ENCODE data around the gene ACP6. TPM values are rescaled to one million over a fixed set of nuclear protein-coding genes. Genes with fewer than 3 reads are reported as not detected.

ACP6 gene
- polyA plus RNA-seq, 3 donors = 2.0 to 4.1 (median 2.1) TPM

DNA sequence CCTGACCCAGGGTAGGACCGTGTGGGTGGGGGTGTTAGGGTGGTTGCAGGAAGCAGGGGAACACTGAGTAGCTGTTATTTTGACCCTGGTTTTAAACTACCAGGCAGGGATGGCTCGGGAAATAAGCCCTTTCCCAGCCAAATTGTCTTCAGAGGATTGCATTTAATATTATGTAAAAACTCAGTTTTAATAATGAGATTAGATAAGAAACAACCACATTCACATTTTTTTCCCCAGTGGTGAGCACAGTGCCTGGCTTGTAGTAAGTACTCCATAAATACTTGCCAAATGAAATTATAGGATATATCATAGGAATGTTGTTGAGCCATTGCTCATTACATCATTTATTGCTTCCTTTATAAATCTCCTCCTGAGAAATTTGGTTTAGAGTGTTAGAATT is 3.1 kb upstream of the ACP6 start:
- peaks cover 11 to 16% of the 10 kb centered on the region in 2 donors for H3K4me1 ChIP-seq (ENCODE audit: control insufficient read depth in 1 of 2, insufficient read depth in 2 of 2, low read length in 2 of 2)
- DNase-seq = no peak
- no peak overlapping the region for H3K9ac ChIP-seq (ENCODE audit: insufficient read depth, low read length, poor library complexity, severe bottlenecking)
- H3K4me3 Mint-ChIP-seq = no peak overlapping the region
- TF ChIP-seq, protein P1, sequence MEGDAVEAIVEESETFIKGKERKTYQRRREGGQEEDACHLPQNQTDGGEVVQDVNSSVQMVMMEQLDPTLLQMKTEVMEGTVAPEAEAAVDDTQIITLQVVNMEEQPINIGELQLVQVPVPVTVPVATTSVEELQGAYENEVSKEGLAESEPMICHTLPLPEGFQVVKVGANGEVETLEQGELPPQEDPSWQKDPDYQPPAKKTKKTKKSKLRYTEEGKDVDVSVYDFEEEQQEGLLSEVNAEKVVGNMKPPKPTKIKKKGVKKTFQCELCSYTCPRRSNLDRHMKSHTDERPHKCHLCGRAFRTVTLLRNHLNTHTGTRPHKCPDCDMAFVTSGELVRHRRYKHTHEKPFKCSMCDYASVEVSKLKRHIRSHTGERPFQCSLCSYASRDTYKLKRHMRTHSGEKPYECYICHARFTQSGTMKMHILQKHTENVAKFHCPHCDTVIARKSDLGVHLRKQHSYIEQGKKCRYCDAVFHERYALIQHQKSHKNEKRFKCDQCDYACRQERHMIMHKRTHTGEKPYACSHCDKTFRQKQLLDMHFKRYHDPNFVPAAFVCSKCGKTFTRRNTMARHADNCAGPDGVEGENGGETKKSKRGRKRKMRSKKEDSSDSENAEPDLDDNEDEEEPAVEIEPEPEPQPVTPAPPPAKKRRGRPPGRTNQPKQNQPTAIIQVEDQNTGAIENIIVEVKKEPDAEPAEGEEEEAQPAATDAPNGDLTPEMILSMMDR (IDR thresholded peaks at IDR 0.05) = no peak
- H3K9me3 Mint-ChIP-seq = peaks cover 2 to 20% (median 10%) of the 10 kb centered on the region in 7 donors
- H3K27me3 ChIP-seq (ENCODE audit: control insufficient read depth in 2 of 2, insufficient read depth in 2 of 2, low read length in 2 of 2) = no peaks in the 10 kb centered on the region
- no peaks in the 10 kb centered on the region for H3K79me2 ChIP-seq (ENCODE audit: insufficient read depth, low read length)
- H3K36me3 Mint-ChIP-seq = no peaks in the 10 kb centered on the region
- no peak overlapping the region for H3K4me2 ChIP-seq (replicated peaks; ENCODE audit: extremely low read depth, low read length, poor library complexity, severe bottlenecking)
- no peak overlapping the region for H3K27ac ChIP-seq (ENCODE audit: low read depth in 1 of 2, low read length in 2 of 2)
- no peaks in the 10 kb centered on the region for H3K36me3 ChIP-seq (replicated peaks in 1 of 2; ENCODE audit: control insufficient read depth in 1 of 2, insufficient read depth in 2 of 2, low read length in 2 of 2)
- no peaks in the 10 kb centered on the region for H4K20me1 ChIP-seq (ENCODE audit: insufficient read depth, low read length)
- H3K4me1 Mint-ChIP-seq = peaks cover 14% of the 10 kb centered on the region
- H3K27me3 Mint-ChIP-seq (ENCODE audit: low read depth in 3 of 3) = peaks cover 0 to 6% (median 6%) of the 10 kb centered on the region in 3 donors
- no CpG with 5 or more reads among the region's 2 CpGs for WGBS (ENCODE audit: insufficient coverage)
- no peak overlapping the region for H3K27ac Mint-ChIP-seq
- intact Hi-C loops (cut with micrococcal nuclease) = no loop called here
- no peak overlapping the region for H3K4me3 ChIP-seq (replicated peaks in 1 of 3; ENCODE audit: low read depth in 2 of 3, low read length in 3 of 3)
- H2AFZ ChIP-seq (ENCODE audit: insufficient read depth, low read depth, low read length, poor library complexity, severe bottlenecking) = no peak overlapping the region
- peaks cover 9 to 10% of the 10 kb centered on the region in 2 donors for H3K9me3 ChIP-seq (replicated peaks in 1 of 2; ENCODE audit: control insufficient read depth in 1 of 2, insufficient read depth in 1 of 2, low read length in 2 of 2)

DNA sequence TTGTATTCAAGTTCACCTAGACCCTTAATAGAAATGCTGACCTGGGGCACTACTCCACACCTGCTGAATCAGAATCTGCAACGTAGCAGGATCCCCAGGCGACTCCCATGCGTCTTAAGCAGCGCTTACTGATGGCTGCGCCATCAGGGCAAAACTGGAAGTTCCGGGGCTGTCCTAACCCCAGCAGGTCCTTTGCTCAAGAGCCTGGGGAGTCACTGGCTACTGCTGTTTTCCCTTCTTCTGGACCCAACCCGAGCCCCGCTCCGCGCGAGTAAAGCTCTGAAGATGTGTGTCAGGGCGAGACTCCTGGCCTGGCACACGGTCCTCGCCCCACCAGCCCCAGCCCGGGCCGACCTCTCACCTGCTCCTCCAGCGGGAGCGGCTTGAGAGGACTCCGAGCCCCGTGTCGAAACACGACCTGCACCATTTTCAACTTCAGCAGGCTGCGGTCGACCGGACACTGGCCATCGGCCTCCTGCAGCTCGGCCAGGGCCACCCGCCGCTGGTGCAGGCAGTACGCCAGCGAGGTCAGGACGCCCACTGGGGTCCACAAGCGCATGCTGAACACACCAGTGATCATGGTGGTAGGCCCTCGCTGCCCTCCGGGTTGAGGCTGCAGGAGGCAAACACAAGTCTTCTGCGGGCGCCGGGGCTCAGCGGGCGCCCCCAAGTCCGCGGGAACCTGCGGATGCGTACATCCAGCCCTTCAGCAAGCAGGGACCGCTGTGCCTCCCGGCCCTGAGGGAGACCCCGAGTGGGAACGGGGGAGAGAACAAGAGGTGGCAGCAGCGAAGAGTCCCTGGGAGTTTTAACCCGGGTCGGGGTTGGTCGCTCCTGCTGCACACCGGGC is 630 bp downstream of the ACP6 start:
- peaks cover 0 to 6% (median 4%) of the 10 kb centered on the region in 3 donors for H3K27me3 Mint-ChIP-seq (ENCODE audit: low read depth in 3 of 3)
- intact Hi-C loops (cut with micrococcal nuclease) = no loop called here
- peak overlapping the region; percentile 94 to 99 for H3K4me3 Mint-ChIP-seq
- Histone ChIP-seq H3K4me2 (replicated peaks; ENCODE audit: extremely low read depth, low read length, poor library complexity, severe bottlenecking) (peak overlapping the region; percentile 97), H3K4me3 (replicated peaks in 1 of 3; ENCODE audit: low read depth in 2 of 3, low read length in 3 of 3) (peak overlapping the region; percentile 60 to 90 (median 72)), H3K79me2 (ENCODE audit: insufficient read depth, low read length) (no peaks in the 10 kb centered on the region), H2AFZ (ENCODE audit: insufficient read depth, low read depth, low read length, poor library complexity, severe bottlenecking) (peak overlapping the region; percentile 98), H3K27ac (ENCODE audit: low read depth in 1 of 2, low read length in 2 of 2) (no peak overlapping the region), H3K9me3 (replicated peaks in 1 of 2; ENCODE audit: control insufficient read depth in 1 of 2, insufficient read depth in 1 of 2, low read length in 2 of 2) (no peaks in the 10 kb centered on the region), H3K4me1 (ENCODE audit: control insufficient read depth in 1 of 2, insufficient read depth in 2 of 2, low read length in 2 of 2) (peaks cover 11 to 16% of the 10 kb centered on the region in 2 donors), H3K9ac (ENCODE audit: insufficient read depth, low read length, poor library complexity, severe bottlenecking) (peak overlapping the region; percentile 67), H4K20me1 (ENCODE audit: insufficient read depth, low read length) (no peaks in the 10 kb centered on the region), H3K27me3 (ENCODE audit: control insufficient read depth in 2 of 2, insufficient read depth in 2 of 2, low read length in 2 of 2) (no peaks in the 10 kb centered on the region), H3K36me3 (replicated peaks in 1 of 2; ENCODE audit: control insufficient read depth in 1 of 2, insufficient read depth in 2 of 2, low read length in 2 of 2) (no peaks in the 10 kb centered on the region)
- TF ChIP-seq, protein P1 (IDR thresholded peaks at IDR 0.05) = no peak
- DNase-seq = peak; percentile 33 to 49 (median 47)
- peak overlapping the region in 3 of 7 donors; percentile 19 to 51 (median 25) for H3K27ac Mint-ChIP-seq
- no peaks in the 10 kb centered on the region for H3K36me3 Mint-ChIP-seq
- no peaks in the 10 kb centered on the region for H3K9me3 Mint-ChIP-seq
- under 1% methylated on average over 53 of the region's 53 CpGs for WGBS (ENCODE audit: insufficient coverage)
- peaks cover 14% of the 10 kb centered on the region for H3K4me1 Mint-ChIP-seq
